Rectal smooth muscle tissue (tissue), 1 donor: Measurements from ENCODE around the gene RNF148.

ENCODE experiments used
- H3K27ac ChIP-seq: one replicate; pipeline ENCODE4 v1.7.0; 2013; ENCODE audit warnings: low read depth, low read length, inconsistent platforms
- H3K27me3 ChIP-seq: one replicate; pipeline ENCODE4 v1.7.0; 2013; ENCODE audit warnings: low read length; ENCODE audit not compliant: control insufficient read depth, insufficient read depth
- H3K36me3 ChIP-seq: one replicate; pipeline ENCODE4 v1.7.0; 2013; ENCODE audit warnings: low read length; ENCODE audit not compliant: control insufficient read depth, insufficient read depth
- H3K4me1 ChIP-seq: one replicate; pipeline ENCODE4 v1.7.0; 2013; ENCODE audit warnings: low read length; ENCODE audit not compliant: control insufficient read depth, insufficient read depth
- H3K4me3 ChIP-seq: one replicate; pipeline ENCODE4 v1.7.0; 2013; ENCODE audit warnings: low read length
- H3K9ac ChIP-seq: one replicate; pipeline ENCODE4 v1.7.0; 2013; ENCODE audit warnings: low read length

The RNF148 gene, protein sequence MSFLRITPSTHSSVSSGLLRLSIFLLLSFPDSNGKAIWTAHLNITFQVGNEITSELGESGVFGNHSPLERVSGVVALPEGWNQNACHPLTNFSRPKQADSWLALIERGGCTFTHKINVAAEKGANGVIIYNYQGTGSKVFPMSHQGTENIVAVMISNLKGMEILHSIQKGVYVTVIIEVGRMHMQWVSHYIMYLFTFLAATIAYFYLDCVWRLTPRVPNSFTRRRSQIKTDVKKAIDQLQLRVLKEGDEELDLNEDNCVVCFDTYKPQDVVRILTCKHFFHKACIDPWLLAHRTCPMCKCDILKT

DNA sequence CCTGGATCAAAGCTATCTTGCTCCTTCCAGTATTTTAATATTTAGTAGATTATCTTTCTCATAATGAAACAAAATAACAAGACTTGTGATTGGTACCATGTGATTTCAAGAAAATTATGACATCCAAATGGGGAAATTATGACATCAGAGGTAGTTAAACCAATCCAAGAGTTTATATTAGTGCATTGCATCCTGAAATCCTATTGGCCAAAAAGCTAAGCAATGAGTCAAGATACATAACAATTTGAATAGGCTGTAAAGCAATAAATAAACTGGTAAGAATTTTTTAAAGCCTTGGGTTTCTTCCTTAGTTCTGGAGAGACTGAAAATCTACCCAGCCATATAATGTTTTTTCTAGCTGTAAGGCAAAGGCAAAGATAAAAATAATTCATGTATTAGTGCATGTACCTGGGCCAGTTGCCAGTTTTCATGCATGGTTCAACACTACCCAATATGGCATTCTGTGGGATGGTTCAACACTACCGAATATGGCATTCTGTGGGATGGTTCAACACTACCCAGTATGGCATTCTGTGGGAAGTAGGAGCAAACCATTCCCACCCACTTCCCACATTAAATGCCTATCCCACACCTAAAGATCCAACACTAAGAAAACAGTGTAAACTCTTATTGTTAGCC, at the start of gene RNF148:
Gene RNF148 (minus strand): TSS at position 51 of the 639 bp plus-strand sequence. CDS start 172 bp downstream, outside the sequence.
- no peak within 1 kb of the TSS for H3K9ac ChIP-seq
- no peaks in the 10 kb centered on the region for H3K36me3 ChIP-seq
- no peaks in the 10 kb centered on the region for H3K27me3 ChIP-seq
- H3K4me1 ChIP-seq: no peaks in the 10 kb centered on the region
- H3K27ac ChIP-seq: no peak within 1 kb of the TSS
- H3K4me3 ChIP-seq: no peak within 1 kb of the TSS

DNA sequence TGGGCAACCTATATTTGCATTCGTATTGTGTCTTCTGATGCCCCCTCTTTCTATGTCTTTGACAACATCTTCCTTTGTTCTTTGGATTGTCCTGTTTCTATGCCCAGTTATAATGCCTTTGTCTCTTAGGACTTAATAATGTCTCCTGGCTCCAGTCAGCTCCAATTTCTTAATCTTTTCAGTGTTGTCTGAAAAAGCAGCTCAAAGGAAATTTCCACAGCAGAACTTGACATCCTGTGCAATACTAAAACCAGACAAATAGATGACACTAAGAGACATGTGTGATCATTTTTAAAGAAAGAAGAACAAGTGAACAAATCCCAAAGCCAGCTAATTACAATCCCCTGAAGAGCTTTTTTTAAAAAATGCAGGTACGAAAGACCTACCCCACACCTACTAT, 47.7 kb upstream of the RNF148 start:
- Histone ChIP-seq H3K4me1 (no peaks in the 10 kb centered on the region), H3K9ac (no peak overlapping the region), H3K27ac (no peak overlapping the region), H3K27me3 (no peaks in the 10 kb centered on the region), H3K36me3 (no peaks in the 10 kb centered on the region), H3K4me3 (no peak overlapping the region)

DNA sequence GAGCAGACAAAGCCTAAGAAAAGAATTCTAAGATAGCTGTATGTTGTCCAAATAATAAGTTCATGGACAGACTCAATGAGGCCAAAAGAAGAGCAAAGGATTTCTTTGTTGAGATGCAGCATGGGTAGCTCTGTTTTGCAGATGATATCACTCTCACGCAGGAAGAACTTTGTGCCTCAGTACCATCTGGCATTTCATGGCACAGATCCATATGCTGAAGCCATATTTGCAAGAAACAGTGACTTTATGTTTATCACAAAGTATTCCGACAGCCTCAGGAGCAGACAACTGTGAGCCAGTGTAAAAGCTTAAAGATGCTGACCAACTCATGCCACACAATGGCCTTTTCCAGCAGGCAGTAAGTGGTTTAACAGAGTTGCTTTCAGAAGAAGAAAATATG, 45.5 kb upstream of the RNF148 start:
- Histone ChIP-seq H3K9ac (no peak overlapping the region), H3K4me3 (no peak overlapping the region), H3K36me3 (no peaks in the 10 kb centered on the region), H3K27ac (no peak overlapping the region), H3K27me3 (no peaks in the 10 kb centered on the region), H3K4me1 (no peaks in the 10 kb centered on the region)

DNA sequence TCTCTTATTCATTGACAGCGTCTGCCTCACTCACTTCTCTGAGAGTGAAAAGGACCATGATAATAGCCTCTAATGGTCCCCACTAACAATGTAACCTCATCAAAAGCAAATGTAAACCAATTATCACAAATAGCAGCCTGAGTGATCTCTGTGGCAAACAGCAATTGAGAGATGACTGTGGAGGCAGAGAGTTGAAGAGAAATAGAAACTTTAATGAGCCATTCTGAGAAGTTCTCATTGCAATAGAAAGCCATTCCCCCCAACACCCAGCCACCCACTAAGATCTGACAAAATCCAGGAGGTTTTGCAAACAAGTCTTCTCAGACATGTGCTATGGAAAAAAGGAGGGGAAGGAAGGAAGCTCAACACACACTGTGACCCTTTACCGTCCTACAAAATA, 44.2 kb upstream of the RNF148 start:
- Histone ChIP-seq H3K4me1 (no peaks in the 10 kb centered on the region), H3K36me3 (no peaks in the 10 kb centered on the region), H3K27ac (no peak overlapping the region), H3K27me3 (no peaks in the 10 kb centered on the region), H3K9ac (no peak overlapping the region), H3K4me3 (no peak overlapping the region)

DNA sequence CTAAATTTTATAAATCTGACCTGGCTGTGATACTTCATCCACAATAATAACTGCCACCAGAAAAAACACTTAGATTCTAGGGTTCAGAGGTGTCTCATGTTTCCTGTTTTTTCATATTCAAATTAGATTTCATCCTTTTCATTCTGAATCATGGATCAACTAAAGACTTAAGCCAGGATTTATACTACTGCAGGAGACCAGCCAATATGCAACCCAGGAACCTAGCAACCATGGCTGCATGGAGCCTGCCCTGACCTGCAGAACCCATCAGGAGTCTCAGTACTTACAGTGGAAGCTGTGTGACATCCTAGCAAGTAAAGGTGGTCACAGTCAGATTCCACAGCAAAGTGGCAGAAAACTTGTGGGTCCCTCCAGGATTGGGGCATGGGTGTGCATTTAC, 40.5 kb upstream of the RNF148 start:
- Histone ChIP-seq H3K36me3 (no peaks in the 10 kb centered on the region), H3K4me1 (no peaks in the 10 kb centered on the region), H3K27ac (no peak overlapping the region), H3K4me3 (no peak overlapping the region), H3K27me3 (no peaks in the 10 kb centered on the region), H3K9ac (no peak overlapping the region)

DNA sequence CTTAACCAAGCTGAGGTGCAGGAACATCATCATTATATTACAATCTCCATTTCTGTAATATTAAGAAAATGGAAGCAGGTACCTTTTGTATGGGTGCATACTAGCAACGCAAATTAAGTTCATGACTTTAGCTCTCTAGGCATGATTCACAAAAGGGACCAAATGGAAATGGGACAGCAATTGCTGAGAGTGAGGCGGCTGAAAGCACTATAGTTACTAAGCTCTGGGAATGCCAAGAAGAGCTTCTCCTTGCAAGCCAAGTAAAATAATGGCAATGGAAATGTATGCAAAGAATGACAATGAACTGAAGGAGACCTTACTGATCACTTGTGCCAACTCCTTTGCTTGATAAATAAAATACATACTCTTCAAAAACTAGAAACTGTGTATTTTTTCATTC, 36.2 kb upstream of the RNF148 start:
- no peak overlapping the region for H3K9ac ChIP-seq
- H3K27me3 ChIP-seq: no peaks in the 10 kb centered on the region
- H3K4me3 ChIP-seq: no peak overlapping the region

DNA sequence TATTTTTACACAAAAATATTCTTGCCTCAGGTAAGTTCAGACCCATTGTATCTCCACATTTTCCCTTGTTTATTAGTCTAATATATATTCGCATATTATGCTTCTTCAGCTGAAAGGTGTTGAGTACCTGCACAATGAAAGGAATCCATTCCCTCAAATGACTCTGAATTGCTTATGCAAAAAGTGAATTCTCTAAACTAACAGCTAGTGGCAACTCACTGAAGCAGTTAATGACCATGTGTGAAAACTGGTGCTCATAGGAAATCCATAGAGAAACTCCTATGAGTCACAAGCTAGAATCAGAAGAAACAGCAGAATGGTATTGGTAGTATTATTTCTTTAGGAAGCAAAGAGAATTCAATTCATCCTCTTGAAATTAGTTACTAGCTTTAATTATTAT, 33.5 kb upstream of the RNF148 start:
- Histone ChIP-seq H3K9ac (no peak overlapping the region), H3K36me3 (no peaks in the 10 kb centered on the region), H3K27me3 (no peaks in the 10 kb centered on the region), H3K27ac (no peak overlapping the region), H3K4me1 (no peaks in the 10 kb centered on the region), H3K4me3 (no peak overlapping the region)

More for the DNA sequence above, 36.2 kb upstream of the RNF148 start:
- no peaks in the 10 kb centered on the region for H3K36me3 ChIP-seq
- no peaks in the 10 kb centered on the region for H3K4me1 ChIP-seq
- H3K27ac ChIP-seq: no peak overlapping the region

DNA sequence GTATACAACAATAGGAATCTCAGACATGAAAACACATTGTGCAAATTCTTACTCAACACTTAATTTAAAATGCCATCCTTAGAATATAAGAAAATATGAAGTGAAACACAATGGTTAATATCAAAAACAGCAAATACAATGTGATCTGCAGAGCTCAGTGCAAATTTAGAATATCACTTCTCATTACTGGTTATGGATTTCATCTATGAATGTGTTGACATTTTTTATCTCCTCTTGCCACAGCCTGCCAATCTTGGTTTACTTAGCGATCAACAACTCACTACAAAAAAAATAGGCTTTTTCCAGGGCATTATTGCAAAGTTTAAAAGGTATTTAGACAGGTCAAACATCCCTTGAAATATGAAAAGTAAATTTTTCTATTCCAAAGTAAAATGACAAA, 25.0 kb upstream of the RNF148 start:
- H3K27ac ChIP-seq: no peak overlapping the region
- no peaks in the 10 kb centered on the region for H3K27me3 ChIP-seq
- H3K9ac ChIP-seq: no peak overlapping the region
- H3K4me3 ChIP-seq: no peak overlapping the region
- no peaks in the 10 kb centered on the region for H3K36me3 ChIP-seq
- H3K4me1 ChIP-seq: no peaks in the 10 kb centered on the region

DNA sequence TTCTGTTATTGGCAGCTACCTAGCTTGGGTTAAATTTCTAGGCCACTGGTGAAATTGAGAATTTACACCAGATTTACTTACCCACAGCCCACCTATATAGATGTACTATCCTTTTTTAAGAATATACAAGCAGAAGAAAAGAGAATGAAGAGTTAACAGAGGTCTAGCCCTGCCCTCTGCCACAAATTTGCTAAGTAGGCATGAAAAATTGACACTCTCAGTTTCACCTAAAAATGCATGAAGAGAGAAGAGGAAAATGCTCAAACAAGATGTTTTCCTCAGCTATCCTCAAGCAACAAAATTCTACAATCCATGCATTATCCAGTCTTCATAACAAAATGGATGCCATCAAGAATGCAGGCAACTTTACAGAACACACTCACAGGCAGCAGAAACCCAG, 24.6 kb upstream of the RNF148 start:
- H3K36me3 ChIP-seq: no peaks in the 10 kb centered on the region

DNA sequence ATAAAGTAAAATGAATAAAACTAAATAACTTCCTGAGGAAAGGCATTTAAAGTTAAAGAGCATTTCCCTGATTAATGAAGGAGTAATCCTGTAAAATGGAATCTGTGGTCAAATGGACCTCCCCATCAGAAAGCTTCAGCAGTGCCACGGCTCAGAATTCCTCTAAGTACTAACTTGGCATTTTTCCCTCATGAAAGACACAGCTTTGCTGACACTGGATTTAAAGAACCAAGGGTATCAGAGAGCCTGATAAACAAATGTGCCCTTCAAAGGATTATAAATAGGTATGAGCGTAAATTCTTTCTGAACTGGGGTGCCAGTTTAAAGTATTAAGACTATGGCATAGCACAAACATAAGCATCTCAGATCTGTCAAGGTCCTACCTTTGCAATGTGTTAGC, 24.2 kb upstream of the RNF148 start:
- Histone ChIP-seq H3K4me1 (no peaks in the 10 kb centered on the region), H3K27ac (no peak overlapping the region), H3K9ac (no peak overlapping the region), H3K36me3 (no peaks in the 10 kb centered on the region), H3K4me3 (no peak overlapping the region), H3K27me3 (no peaks in the 10 kb centered on the region)

More for the DNA sequence above, 24.6 kb upstream of the RNF148 start:
- H3K4me3 ChIP-seq: no peak overlapping the region
- H3K27ac ChIP-seq: no peak overlapping the region
- no peak overlapping the region for H3K9ac ChIP-seq
- no peaks in the 10 kb centered on the region for H3K4me1 ChIP-seq
- H3K27me3 ChIP-seq: no peaks in the 10 kb centered on the region

DNA sequence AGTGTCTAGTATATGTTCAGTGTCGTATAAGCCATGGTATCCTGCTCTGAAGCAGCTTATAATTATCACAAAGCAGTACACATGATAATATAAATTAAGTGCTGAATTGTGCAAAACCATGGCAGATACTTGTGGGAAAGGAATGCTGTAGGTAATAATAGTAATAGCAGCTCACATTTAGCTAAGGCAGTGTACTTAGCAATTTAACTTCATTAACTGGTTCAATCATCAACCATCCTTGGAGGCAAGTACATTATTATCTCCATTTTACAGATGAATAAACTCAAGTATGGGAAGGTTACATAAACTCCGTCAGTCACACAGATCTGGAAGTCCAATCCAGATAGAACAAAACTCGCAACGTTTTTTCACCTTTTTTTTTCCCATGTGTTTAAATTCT, 21.6 kb upstream of the RNF148 start:
- no peak overlapping the region for H3K9ac ChIP-seq
- no peaks in the 10 kb centered on the region for H3K27me3 ChIP-seq
- no peak overlapping the region for H3K4me3 ChIP-seq
- no peaks in the 10 kb centered on the region for H3K4me1 ChIP-seq
- no peak overlapping the region for H3K27ac ChIP-seq
- no peaks in the 10 kb centered on the region for H3K36me3 ChIP-seq

DNA sequence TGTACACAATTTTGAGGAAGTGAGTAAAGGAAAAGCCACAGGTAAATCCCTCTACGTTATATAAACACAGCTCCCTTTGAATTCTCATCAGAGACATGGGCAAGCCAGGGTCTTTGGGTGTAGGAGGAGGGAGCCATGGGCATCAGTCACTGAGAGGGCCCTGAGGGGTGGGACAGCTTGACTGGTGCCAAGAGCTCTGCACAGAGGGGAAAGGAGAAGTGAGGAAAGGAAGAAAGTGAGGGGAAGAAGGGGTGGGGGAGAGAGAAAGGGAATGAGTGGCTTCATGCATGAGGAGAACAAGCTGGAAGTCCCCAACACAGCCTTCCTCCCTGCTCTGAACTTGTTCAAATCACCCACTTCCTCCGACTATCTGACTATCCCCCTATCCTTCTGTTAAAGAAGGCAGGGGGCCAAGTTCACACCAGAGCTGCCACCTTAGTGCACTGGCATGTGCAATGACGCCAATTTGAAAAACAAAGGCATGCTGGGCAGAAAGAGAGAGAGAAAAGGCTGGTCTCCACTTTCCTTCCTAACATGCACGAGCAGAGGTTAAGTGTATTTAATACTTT, 16.4 kb upstream of the RNF148 start:
- Histone ChIP-seq H3K27ac (no peak overlapping the region), H3K27me3 (no peaks in the 10 kb centered on the region), H3K4me3 (no peak overlapping the region), H3K9ac (no peak overlapping the region), H3K36me3 (no peaks in the 10 kb centered on the region), H3K4me1 (no peaks in the 10 kb centered on the region)
